NCI-H2081 (cell line): Measurements from ENCODE around the gene BHLHA15.
"Not testable (repeated sequence)": the region's sequence is repeated elsewhere in the genome, so short reads cannot be mapped to it uniquely, and the experiment has no call there.

Experiments used
- DNase-seq, 2 experiments: peaks; one replicate each; lab custom pipeline; 2025; lab: John Stamatoyannopoulos, UW

BHLHA15 gene

GRCh38 chr7:98210513-98211220, 572 bp upstream of the BHLHA15 start:
- DNase-seq = peak; percentile 29 to 31

GRCh38 chr7:98211676-98212531, 665 bp downstream of the BHLHA15 start:
- DNase-seq = no peak

GRCh38 chr7:98212532-98213041, 1.3 kb downstream of the BHLHA15 start:
- DNase-seq = no peak

DNA sequence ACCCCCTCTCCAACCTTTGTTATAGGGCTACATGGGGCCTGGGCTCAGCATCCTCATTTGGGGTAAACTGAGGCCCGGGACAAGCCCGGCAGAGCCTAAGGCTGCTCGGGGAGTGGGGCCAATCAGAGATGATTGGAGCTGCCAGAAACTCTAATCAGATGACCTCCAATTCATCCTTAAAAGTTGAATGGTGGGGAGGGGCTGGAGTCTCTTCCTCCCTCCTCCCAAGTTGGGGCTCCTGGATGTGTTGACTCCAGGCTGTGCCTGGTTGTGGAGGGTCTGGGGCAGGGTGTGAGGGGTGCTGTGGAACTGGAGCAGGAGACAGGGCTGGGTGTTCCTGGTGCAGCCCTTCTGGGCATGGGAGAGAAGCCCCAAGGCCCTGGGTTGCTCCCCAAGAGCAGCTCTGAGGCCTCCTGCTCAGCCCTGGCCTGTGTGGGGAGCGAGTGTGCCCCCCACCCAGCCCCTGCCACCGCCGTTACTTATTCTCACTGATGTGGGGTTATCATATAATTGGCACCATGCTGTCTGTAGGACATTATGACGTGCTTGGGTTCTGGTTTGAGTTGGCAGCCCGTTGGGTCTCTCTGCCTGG, 2.2 kb downstream of the BHLHA15 start:
- DNase-seq = no peak

GRCh38 chr7:98213888-98214810, 2.9 kb downstream of the BHLHA15 start:
- no peak for DNase-seq

GRCh38 chr7:98214811-98215321, 3.6 kb downstream of the BHLHA15 start:
- peak in 1 of 2 experiments; percentile 27 for DNase-seq

GRCh38 chr7:98215561-98216495, 4.6 kb downstream of the BHLHA15 start:
- DNase-seq = peak; percentile 49 to 80

DNA sequence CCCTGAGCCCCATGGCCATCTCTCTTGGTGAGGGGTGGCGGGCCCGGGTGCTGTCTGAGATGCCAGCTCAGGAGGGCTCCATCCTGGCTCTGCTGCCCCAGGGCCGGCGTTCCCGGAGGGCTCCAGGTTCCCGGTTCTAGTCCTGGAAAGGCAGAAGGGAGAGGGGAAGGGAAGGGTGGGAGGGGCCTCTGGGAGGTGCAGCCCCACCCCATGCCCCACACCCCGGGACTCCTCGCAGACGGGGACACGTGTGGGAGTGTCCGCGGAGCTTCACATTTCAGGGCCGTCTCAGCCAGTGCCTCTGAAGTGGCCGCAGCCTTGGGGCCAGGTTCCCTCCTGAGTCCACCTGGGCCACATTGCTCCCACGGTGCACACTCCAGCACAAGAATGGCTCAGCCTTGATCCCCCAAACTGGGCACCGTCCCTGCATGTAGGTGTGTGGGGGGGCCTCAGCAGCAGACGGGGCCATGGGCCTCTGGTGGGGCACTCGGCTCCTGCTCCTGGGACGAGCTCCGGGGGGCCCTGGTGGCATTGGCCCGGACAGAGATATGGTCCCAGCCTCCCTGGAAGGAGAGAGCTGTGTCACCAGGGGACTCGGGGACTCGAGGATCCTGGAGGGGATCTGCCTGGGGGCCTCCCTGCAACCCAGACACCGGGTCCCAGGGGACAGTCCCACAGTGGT, 5.8 kb downstream of the BHLHA15 start:
- DNase-seq = no peak

DNA sequence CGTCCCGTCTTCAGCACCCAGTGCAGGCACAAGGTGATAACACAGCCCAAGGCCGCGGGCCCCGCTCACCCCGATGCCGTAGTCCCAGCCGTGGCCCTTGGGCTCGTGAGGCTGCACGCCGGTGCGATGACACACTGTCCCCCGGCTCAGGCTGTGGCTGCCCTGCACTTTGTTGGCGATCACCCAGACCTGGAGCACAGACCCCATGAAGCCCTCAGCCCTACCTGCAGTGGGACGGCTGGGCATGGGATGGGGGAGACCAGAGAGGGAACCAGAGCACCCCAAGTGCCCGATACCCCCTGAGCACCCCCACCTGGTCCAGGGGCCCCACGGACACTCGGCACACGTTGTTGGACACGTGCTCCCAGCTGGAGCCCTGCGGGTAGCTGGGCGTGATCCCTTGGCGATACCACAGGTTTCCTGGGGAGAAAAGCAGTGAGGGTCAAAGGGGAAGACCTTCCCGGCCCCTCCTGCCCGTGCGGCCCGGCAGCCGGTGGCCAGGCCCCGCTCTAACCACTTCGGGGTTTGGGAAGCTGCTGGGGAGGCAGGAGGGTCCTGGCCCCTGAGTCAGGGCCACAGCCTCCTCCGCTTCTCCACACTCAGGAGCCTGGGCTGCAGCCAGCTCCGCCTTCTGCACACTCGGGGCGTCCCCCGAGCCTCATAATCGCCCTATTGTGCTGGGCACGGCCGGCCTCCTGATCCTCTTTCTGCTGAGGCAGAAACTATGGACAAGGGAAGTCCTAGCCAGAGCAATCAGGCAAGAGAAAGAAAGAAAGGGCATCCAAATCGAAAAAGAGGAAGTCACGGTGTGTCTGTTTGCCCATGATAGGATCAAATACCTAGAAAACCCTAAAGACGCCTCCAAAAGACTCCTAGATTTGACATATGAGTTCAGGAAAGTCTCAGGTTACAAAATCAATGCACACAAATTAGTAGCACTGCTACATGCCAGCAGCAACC, 6.7 kb downstream of the BHLHA15 start:
- DNase-seq = peak in 1 of 2 experiments; percentile 53

DNA sequence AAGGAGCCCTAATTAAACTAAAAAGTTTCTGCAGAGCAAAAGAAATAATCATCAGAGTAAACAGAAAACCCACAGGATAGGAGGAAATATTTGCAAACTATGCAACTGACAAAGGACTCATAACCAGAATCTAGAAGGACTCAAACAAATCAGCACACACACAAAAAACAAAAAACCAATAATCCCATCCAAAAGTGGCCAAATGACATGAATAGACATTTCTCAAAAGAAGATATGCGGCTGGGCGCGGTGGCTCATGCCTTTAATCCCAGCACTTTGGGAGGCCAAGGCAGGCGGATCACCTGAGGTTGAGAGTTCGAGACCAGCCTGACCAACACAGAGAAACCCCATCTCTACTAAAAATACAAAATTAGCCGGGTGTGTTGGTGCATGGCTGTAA, 8.1 kb downstream of the BHLHA15 start:
- DNase-seq = not testable (repeated sequence)

GRCh38 chr7:98221611-98222532, 10.6 kb downstream of the BHLHA15 start:
- DNase-seq = no peak

- DNase-seq = no peak
Measured at GRCh38 chr7:98222533-98223195, 11.4 kb downstream of the BHLHA15 start.

GRCh38 chr7:98223351-98223897, 12.2 kb downstream of the BHLHA15 start:
- no peak for DNase-seq

- DNase-seq = no peak
Measured at GRCh38 chr7:98223898-98224700, 12.9 kb downstream of the BHLHA15 start.

- no peak for DNase-seq
Measured at GRCh38 chr7:98224701-98225181, 13.5 kb downstream of the BHLHA15 start.
